T47D (cell line): ENCODE data around the gene NRBF2.
"Not testable (repeated sequence)": the region's sequence is repeated elsewhere in the genome, so short reads cannot be mapped to it uniquely, and the experiment has no call there.

Source experiments
- DNase-seq, 2 experiments: peaks; one replicate each; pipeline versions ENCODE4 v3.0.0 to v3.0.0-alpha.2; 2011 to 2012; ENCODE audit warnings: low read depth in 1 of 2, low spot score in 1 of 2
- JUND ChIP-seq: IDR thresholded peaks from 2 replicates; pipeline ENCODE4 v1.6.1; 2012; ENCODE audit warnings: low read depth
- in situ Hi-C: cut with HindIII; loops from 2 replicates; pipeline ENCODE4 v1.10.0; 2016; ENCODE audit warnings: low sequenced_read_pairs, low pct_unique_long_range_greater_than_20kb

Gene NRBF2

DNA sequence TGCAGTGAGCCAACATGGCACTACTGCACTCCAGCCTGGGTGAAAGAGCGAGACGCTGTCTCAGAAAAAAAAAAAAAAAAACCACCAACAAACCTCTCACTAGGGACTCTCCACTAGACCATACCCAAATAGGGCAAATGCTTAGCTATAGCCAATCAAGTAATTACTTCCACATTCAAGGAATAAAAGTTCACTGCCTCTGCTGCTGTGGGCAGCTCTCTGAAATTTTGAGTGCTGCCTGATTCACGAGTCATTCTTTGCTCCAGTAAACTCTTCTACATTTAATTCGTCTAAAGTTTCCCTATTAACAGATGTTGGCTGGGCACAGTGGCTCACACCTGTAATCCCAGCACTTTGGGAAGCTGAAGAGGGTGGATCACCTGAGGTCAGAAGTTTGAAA lies 4.7 kb upstream of the NRBF2 start:
- in situ Hi-C loops = no loop called here
- DNase-seq = no peak
- no peak for TF ChIP-seq JUND

DNA sequence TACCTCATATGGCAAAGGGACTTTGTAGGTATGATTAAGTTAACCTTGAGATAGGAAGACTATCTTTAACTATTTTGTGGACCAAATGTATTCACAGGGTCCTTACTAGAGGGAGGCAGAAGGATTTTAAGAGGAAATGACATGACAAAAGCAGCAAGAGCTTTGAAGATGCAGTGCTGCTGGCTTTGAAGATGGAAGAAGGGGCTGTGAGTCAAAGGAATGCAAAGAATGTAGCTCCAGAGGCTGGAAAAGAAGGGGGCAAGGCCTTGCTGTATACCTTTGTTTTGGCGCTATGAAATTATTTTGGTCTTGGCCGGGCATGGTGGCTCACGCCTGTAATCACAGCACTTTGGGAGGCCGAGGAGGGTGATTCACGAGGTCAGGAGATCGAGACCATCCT lies 3.2 kb upstream of the NRBF2 start:
- in situ Hi-C loops = no loop called here
- TF ChIP-seq JUND = no peak
- DNase-seq = no peak

- no peak for TF ChIP-seq JUND
- in situ Hi-C loops = no loop called here
- DNase-seq = no peak
These were observed 475 bp upstream of the NRBF2 start for GRCh38 chr10:63132651-63133055.

- no peak for TF ChIP-seq JUND
- in situ Hi-C loops = no loop called here
- no peak for DNase-seq
These were observed 861 bp downstream of the NRBF2 start for GRCh38 chr10:63133821-63134557.

GRCh38 chr10:63137306-63137705 lies 4.2 kb downstream of the NRBF2 start:
- TF ChIP-seq JUND = no peak
- in situ Hi-C loops = no loop called here
- DNase-seq = no peak

DNA sequence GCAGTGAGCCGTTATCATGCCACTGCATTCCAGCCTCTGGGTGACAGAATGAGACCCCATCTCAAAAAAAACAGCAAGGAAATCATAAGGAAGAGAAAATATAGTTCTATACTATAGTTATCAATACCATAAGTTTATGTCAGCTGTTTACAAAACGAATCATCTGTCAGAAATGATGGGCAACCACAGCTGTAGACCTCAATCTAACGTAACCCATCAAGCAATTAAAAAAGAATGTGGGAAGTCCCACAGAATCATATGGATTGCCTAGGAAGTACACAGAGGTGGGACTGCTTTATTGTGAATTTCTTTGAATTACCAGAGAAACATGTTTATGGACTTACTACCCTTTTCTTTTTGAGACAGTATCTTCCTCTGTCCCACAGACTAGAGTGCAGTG lies 6.9 kb downstream of the NRBF2 start:
- no peak for TF ChIP-seq JUND
- in situ Hi-C loops = no loop called here
- DNase-seq = no peak

GRCh38 chr10:63142136-63142535 lies 9.0 kb downstream of the NRBF2 start:
- in situ Hi-C loops = no loop called here
- no peak for TF ChIP-seq JUND
- no peak for DNase-seq

DNA sequence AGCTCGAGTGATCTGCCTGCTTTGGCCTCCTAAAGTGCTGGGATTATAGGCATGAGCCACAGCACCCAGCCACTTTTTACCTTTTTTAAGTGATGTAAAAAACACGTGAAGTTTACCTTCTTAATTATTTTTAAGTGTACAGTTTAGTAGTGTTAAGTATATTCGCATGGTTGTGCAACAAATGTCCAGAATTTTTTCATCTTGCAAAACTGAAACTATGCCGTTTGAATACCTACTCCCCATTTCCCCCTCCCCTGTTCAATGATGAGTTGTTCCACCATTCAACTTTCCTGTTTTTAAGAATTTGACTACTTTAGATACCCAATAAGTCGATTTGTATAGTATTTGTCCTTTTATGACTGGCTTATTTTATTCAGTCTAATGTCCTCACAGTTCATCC lies 10.9 kb downstream of the NRBF2 start:
- no peak for DNase-seq
- no peak for TF ChIP-seq JUND
- in situ Hi-C loops = no loop called here

DNA sequence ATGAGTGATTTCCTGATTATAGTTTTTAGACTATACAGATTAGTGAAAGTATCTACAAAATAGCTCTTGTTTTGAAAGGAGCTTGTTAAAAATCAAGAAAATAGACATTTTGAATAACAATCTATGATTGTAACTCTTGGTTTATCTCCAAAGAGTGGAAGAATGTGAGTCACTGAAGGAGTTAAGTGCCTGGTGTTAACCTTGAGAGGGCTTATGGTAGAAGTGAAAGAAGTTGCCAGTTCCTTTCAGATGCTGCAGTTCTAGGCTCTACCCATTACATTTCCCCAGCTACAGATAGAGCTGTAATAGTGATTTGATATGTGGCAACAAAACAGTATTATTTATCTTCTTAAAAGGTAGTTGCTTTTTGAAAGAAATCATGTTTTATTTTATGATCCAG lies 12.7 kb downstream of the NRBF2 start:
- no peak for TF ChIP-seq JUND
- in situ Hi-C loops = no loop called here
- DNase-seq = no peak

DNA sequence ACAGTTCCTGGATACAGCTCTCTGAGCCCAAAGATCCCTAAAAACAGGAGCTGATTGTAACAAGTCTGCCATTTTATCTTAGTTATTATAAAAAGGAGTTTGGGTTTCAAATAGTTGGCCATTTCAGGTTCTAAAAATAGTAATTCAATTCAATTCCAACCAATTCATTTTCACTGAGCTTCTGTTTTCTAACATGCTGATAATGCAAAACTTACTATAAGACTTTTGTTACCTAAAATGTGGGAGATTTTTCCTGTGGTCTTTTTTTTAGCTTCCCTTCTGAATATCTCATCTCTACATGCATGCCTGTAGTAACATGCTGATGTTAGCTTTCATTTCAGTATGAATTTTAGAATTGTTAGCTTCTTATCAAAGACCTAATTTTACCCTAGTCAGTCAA lies 13.4 kb downstream of the NRBF2 start:
- no peak for DNase-seq
- TF ChIP-seq JUND = no peak
- in situ Hi-C loops = no loop called here

GRCh38 chr10:63150745-63151144 lies 17.6 kb downstream of the NRBF2 start:
- no peak for TF ChIP-seq JUND
- no peak for DNase-seq
- in situ Hi-C loops = no loop called here

GRCh38 chr10:63153868-63154545 lies 20.9 kb downstream of the NRBF2 start:
- in situ Hi-C loops, DNase-seq: not testable (repeated sequence)

- TF ChIP-seq JUND = no peak
These were observed 21.6 kb downstream of the NRBF2 start for GRCh38 chr10:63154546-63155387.

More at GRCh38 chr10:63154546-63155387, 21.6 kb downstream of the NRBF2 start:
- in situ Hi-C loops = no loop called here
- DNase-seq = no peak
